ENCODE measurements around the gene APH1B. TPM values are rescaled to one million over a fixed set of nuclear protein-coding genes. Genes with fewer than 3 reads are reported as not detected.

APH1B gene
- total and polyA plus RNA-seq, 10 donors, result 8.7 to 51.5 (median 30.2) TPM

DNA sequence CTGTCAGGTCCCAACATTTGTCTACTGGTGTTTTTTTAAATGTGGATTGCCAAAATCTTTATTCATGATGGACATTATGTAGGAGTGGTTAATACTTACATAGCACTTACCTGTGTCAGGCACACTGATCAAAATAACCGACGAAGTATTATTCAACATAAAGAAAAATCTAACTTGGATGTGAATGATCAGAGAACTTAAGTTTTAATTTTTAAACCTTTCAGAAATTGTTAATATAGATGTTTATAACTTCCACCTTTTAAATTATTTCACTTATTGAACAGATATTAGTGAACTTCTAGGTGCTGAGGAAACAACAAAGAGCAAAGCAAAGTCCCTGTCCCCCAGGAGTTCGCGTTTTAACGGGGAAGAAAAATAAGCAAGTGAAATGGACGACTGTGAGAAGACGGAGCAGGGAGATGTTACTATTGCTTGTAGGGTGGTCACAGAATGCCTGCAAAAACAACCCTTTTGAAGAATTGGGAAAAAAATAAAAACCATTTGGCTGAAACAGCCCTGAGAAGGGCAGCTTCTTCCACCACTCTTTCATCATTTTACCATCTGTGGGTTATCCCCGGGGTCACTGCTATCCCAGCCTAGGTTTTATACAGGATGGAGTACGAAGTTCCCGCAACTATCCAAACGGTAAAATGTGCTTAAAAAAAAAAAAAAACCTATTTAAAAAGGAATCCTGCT lies 915 bp upstream of the APH1B start:
- peaks cover 0 to 25% (median 8%) of the 10 kb centered on the region in 6 donors for H3K36me3 ChIP-seq

DNA sequence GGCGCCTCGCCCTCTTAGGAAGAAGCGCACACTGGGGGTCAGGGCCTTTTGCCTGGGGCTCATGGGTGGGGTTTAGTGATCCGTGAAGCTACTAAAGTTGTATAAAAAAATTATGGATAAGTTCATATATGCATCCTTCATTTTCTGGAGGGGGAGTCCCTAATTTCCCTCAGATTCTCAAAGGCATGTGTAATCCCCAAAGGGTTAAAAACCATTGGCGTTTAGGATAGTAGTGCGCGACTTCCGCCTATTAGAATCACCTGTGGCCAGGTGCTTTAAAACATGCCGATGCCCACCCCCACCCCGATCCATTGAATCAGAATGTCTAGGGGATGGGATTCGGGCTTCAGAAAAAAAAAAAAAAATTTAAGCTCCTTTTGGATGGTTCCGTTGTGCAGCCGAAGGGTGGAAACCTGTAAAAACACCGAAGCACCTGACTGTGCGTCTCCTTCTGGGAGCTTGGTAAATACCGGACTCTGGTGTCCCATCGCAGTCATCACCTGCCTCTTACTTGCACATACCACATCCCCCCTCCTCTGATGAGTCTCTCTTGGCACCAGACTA lies 570 bp downstream of the APH1B start:
- Histone ChIP-seq H3K4me3 (peak overlapping the region; percentile 47 to 93 (median 79)), H3K36me3 (peaks cover 0 to 25% (median 8%) of the 10 kb centered on the region in 6 donors), H3K27me3 (replicated peaks in 1 of 7) (no peaks in the 10 kb centered on the region), H3K4me1 (peaks cover 0 to 71% (median 35%) of the 10 kb centered on the region in 6 donors), H3K9me3 (no peaks in the 10 kb centered on the region), H3K27ac (peak overlapping the region; percentile 71 to 96 (median 92))
- intact Hi-C loops (cut with DNase I; ENCODE audit: low total_unique reads), result loop anchor here (10.0 kb wide), 2 partner anchors 93 to 233 kb away; partner anchors contain the start of genes RAB8B and TPM1
- DNase-seq, result no peak
- WGBS, 5 donors, result 9 to 17% (median 12%) methylated on average over 17 of the region's 17 CpGs
- TF ChIP-seq POLR2AphosphoS5 (IDR thresholded peaks at IDR 0.05) (no peak), POLR2A (IDR thresholded peaks at IDR 0.05) (no peak)
- TF ChIP-seq, protein P1, sequence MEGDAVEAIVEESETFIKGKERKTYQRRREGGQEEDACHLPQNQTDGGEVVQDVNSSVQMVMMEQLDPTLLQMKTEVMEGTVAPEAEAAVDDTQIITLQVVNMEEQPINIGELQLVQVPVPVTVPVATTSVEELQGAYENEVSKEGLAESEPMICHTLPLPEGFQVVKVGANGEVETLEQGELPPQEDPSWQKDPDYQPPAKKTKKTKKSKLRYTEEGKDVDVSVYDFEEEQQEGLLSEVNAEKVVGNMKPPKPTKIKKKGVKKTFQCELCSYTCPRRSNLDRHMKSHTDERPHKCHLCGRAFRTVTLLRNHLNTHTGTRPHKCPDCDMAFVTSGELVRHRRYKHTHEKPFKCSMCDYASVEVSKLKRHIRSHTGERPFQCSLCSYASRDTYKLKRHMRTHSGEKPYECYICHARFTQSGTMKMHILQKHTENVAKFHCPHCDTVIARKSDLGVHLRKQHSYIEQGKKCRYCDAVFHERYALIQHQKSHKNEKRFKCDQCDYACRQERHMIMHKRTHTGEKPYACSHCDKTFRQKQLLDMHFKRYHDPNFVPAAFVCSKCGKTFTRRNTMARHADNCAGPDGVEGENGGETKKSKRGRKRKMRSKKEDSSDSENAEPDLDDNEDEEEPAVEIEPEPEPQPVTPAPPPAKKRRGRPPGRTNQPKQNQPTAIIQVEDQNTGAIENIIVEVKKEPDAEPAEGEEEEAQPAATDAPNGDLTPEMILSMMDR (IDR thresholded peaks at IDR 0.05 in 8 of 11, conservative IDR thresholded peaks at IDR 0.05 in 3 of 11), result no peak

More for the DNA sequence above, 915 bp upstream of the APH1B start:
- H3K27me3 ChIP-seq (replicated peaks in 1 of 7), result no peaks in the 10 kb centered on the region
- H3K4me1 ChIP-seq, result peaks cover 0 to 56% (median 23%) of the 10 kb centered on the region in 6 donors
- 25 to 29% (median 28%) methylated on average over 11 of the region's 11 CpGs for WGBS, 5 donors
- no peaks in the 10 kb centered on the region for H3K9me3 ChIP-seq
- DNase-seq, result no peak
- H3K4me3 ChIP-seq, result peak overlapping the region; percentile 44 to 93 (median 79)
- TF ChIP-seq, protein P1 (IDR thresholded peaks at IDR 0.05 in 8 of 11, conservative IDR thresholded peaks at IDR 0.05 in 3 of 11), result no peak
- TF ChIP-seq POLR2A (IDR thresholded peaks at IDR 0.05) (no peak), POLR2AphosphoS5 (IDR thresholded peaks at IDR 0.05) (no peak)
- peak overlapping the region; percentile 76 to 96 (median 92) for H3K27ac ChIP-seq
- intact Hi-C loops (cut with DNase I; ENCODE audit: low total_unique reads), result loop anchor here (10.0 kb wide), 2 partner anchors 92 to 232 kb away; partner anchors contain the start of genes RAB8B and TPM1

DNA sequence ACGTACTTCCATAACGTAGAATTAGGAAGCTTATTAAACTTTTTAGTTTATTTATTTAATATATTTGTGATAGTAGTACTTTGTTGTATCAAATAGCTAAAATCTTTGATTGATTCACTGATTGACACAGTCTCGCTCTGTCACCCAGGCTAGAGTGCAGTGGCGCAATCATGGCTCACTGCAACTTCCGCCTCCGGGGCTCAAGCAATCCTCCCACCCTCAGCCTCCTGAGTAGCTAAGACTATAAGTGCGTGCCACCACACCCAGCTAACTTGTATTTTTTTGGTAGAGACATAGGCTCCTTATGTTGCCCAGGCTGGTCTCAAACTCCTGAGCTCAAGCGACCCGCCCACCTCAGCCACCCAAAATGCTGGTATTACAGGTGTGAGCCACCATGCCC lies 5.7 kb downstream of the APH1B start:
- WGBS, 5 donors, result 48 to 78% (median 69%) methylated on average over 9 of the region's 9 CpGs
- intact Hi-C loops (cut with DNase I; ENCODE audit: low total_unique reads), result no loop called here
- peak; percentile 89 for DNase-seq
- H3K27ac ChIP-seq, result peak overlapping the region; percentile 48 to 83 (median 68)
- TF ChIP-seq, protein P1 (IDR thresholded peaks at IDR 0.05 in 8 of 11, conservative IDR thresholded peaks at IDR 0.05 in 3 of 11), result no peak
- no peak for TF ChIP-seq POLR2A (IDR thresholded peaks at IDR 0.05)
- TF ChIP-seq POLR2AphosphoS5 (IDR thresholded peaks at IDR 0.05), result peak; percentile 25 to 71 (median 59)
- peaks cover 0 to 67% (median 35%) of the 10 kb centered on the region in 6 donors for H3K4me1 ChIP-seq
- H3K4me3 ChIP-seq, result peak overlapping the region in 1 of 8 donors; percentile 26
- H3K27me3 ChIP-seq (replicated peaks in 1 of 7), result no peaks in the 10 kb centered on the region
- no peaks in the 10 kb centered on the region for H3K9me3 ChIP-seq
- H3K36me3 ChIP-seq, result peaks cover 0 to 74% (median 26%) of the 10 kb centered on the region in 6 donors

DNA sequence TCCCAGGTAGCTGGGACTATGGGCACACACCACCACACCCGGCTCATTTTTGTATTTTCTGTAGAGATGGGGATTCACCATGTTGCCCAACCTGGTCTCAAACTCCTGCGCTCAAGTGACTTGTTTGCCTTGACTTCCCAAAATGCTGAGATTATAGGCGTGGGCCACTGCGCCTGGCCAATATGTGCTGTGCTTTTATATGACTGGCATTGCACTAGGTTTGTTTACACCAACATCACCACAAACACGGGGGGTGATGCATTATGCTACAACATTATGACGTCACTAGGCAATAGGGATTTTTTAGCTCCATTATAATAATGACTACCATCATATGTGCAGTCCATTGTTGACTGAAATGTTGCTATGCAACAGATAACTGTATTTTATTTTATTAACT lies 6.9 kb downstream of the APH1B start:
- peak overlapping the region in 2 of 8 donors; percentile 77 to 82 for H3K27ac ChIP-seq
- TF ChIP-seq POLR2A (IDR thresholded peaks at IDR 0.05) (no peak), POLR2AphosphoS5 (IDR thresholded peaks at IDR 0.05) (no peak)
- TF ChIP-seq, protein P1 (IDR thresholded peaks at IDR 0.05 in 8 of 11, conservative IDR thresholded peaks at IDR 0.05 in 3 of 11), result no peak
- no peaks in the 10 kb centered on the region for H3K9me3 ChIP-seq
- H3K36me3 ChIP-seq, result peaks cover 0 to 74% (median 26%) of the 10 kb centered on the region in 6 donors
- H3K27me3 ChIP-seq (replicated peaks in 1 of 7), result no peaks in the 10 kb centered on the region
- no peak overlapping the region for H3K4me3 ChIP-seq
- DNase-seq, result no peak
- intact Hi-C loops (cut with DNase I; ENCODE audit: low total_unique reads), result no loop called here
- H3K4me1 ChIP-seq, result peaks cover 0 to 67% (median 34%) of the 10 kb centered on the region in 6 donors
- 91 to 96% (median 94%) methylated on average over 5 to 6 of the region's 6 CpGs for WGBS, 5 donors
